ENCODE data around the gene ZNF274.
"Not testable (repeated sequence)": the region's sequence is repeated elsewhere in the genome, so short reads cannot be mapped to it uniquely, and the experiment has no call there.

Gene ZNF274

GRCh38 chr19:58182989-58183816 lies at the start of gene ZNF274:
Gene ZNF274 (plus strand): TSS chr19:58183061. CDS start chr19:58183966, 905 bp downstream.
- DNase-seq (ENCODE audit: low read depth in 2 of 2), result peak; percentile 78

GRCh38 chr19:58134244-58134643 lies 48.6 kb upstream of the ZNF274 start:
- no peak for DNase-seq (ENCODE audit: low read depth in 2 of 2)

GRCh38 chr19:58145849-58146248 lies 37.0 kb upstream of the ZNF274 start:
- DNase-seq (ENCODE audit: low read depth in 2 of 2), result no peak

GRCh38 chr19:58147475-58147874 lies 35.4 kb upstream of the ZNF274 start:
- DNase-seq (ENCODE audit: low read depth in 2 of 2), result not testable (repeated sequence)

GRCh38 chr19:58150328-58150921 lies 32.4 kb upstream of the ZNF274 start, which contains the start of gene ZNF329:
Gene ZNF329 (minus strand): TSS chr19:58150789. CDS start chr19:58129503, 21,286 bp downstream.
- peak; percentile 57 to 58 for DNase-seq (ENCODE audit: low read depth in 2 of 2)

GRCh38 chr19:58153386-58153785 lies 29.5 kb upstream of the ZNF274 start:
- DNase-seq (ENCODE audit: low read depth in 2 of 2), result no peak

- no peak for DNase-seq (ENCODE audit: low read depth in 2 of 2)
Measured at GRCh38 chr19:58154287-58154678, 28.6 kb upstream of the ZNF274 start.

GRCh38 chr19:58154679-58155648 lies 27.9 kb upstream of the ZNF274 start:
- DNase-seq (ENCODE audit: low read depth in 2 of 2), result peak; percentile 84 to 86

GRCh38 chr19:58157045-58157728 lies 25.7 kb upstream of the ZNF274 start:
- DNase-seq (ENCODE audit: low read depth in 2 of 2), result no peak

GRCh38 chr19:58166268-58166667 lies 16.6 kb upstream of the ZNF274 start:
- DNase-seq (ENCODE audit: low read depth in 2 of 2), result no peak

GRCh38 chr19:58166708-58167280 lies 16.1 kb upstream of the ZNF274 start:
- DNase-seq (ENCODE audit: low read depth in 2 of 2), result no peak

GRCh38 chr19:58170860-58171259 lies 12.0 kb upstream of the ZNF274 start:
- no peak for DNase-seq (ENCODE audit: low read depth in 2 of 2)

- DNase-seq (ENCODE audit: low read depth in 2 of 2), result no peak
Measured at GRCh38 chr19:58181902-58182576, 822 bp upstream of the ZNF274 start.

GRCh38 chr19:58182577-58182988 lies 278 bp upstream of the ZNF274 start:
- DNase-seq (ENCODE audit: low read depth in 2 of 2), result no peak

GRCh38 chr19:58183817-58184215 lies 955 bp downstream of the ZNF274 start:
- DNase-seq (ENCODE audit: low read depth in 2 of 2), result no peak

GRCh38 chr19:58196901-58197616 lies 14.2 kb downstream of the ZNF274 start:
- DNase-seq (ENCODE audit: low read depth in 2 of 2), result no peak

- no peak for DNase-seq (ENCODE audit: low read depth in 2 of 2)
Measured at GRCh38 chr19:58203814-58204475, 21.1 kb downstream of the ZNF274 start.

GRCh38 chr19:58204566-58204965 lies 21.7 kb downstream of the ZNF274 start:
- no peak for DNase-seq (ENCODE audit: low read depth in 2 of 2)

- no peak for DNase-seq (ENCODE audit: low read depth in 2 of 2)
Measured at GRCh38 chr19:58209577-58209976, 26.7 kb downstream of the ZNF274 start.

Data from fibroblast of skin of left quadriceps (primary cell).